Measurements from ENCODE around the gene ZBTB24. TPM values are rescaled to one million over a fixed set of nuclear protein-coding genes. Genes with fewer than 3 reads are reported as not detected.

Gene ZBTB24
- total and polyA plus RNA-seq, 2 donors (not counting 3 experiments of a cell fraction or from before 2014, with no cell fraction given) = 1.9 to 6.2 TPM

- no peak overlapping the region for H3K27ac ChIP-seq (ENCODE audit: insufficient read depth, low read depth, low read length)
- no peaks in the 10 kb centered on the region for H3K9me3 ChIP-seq (replicated peaks; ENCODE audit: control insufficient read depth, insufficient read depth, low read length)
- H3K9ac ChIP-seq (replicated peaks; ENCODE audit: extremely low read depth, insufficient read depth, low read length) = no peak overlapping the region
- peaks cover 10% of the 10 kb centered on the region for H3K4me1 ChIP-seq (ENCODE audit: control insufficient read depth, extremely low read depth, insufficient read depth, low read length)
- H3K4me3 ChIP-seq (replicated peaks in 1 of 3; ENCODE audit: insufficient read depth in 1 of 3, low read depth in 1 of 3, low read length in 3 of 3) = no peak overlapping the region
- no peaks in the 10 kb centered on the region for H3K27me3 ChIP-seq (ENCODE audit: control insufficient read depth in 2 of 2, insufficient read depth in 2 of 2, low read length in 2 of 2)
- ChIA-PET CTCF (interaction anchor here (1.2 kb wide), 1 partner anchor 20 kb away, joined by 3 read pairs; the partner anchor contains the start of gene MICAL1), POLR2A (no interaction called here)
- peaks cover 33% of the 10 kb centered on the region for H3K79me2 ChIP-seq (ENCODE audit: control insufficient read depth, insufficient read depth, low read length)
- no peak for DNase-seq (ENCODE audit: low read depth, low spot score)
- no peaks in the 10 kb centered on the region for H3K9me1 ChIP-seq (replicated peaks; ENCODE audit: control insufficient read depth, extremely low read depth, insufficient read depth, low read length)
- BruUV-seq (replicated peaks) = no TSS peak
- H2AFZ ChIP-seq (ENCODE audit: low read depth, low read length) = no peak overlapping the region
- no peaks in the 10 kb centered on the region for H4K20me1 ChIP-seq (replicated peaks; ENCODE audit: control insufficient read depth, extremely low read depth, insufficient read depth, low read length)
- FAIRE-seq = no peak
- intact Hi-C loops (cut with micrococcal nuclease) (no loop called here), dilution Hi-C loops (cut with MboI; ENCODE audit: extremely low pct_ligation_motif_present, low sequenced_read_pairs) (no loop called here)
- no peak overlapping the region for H3K4me2 ChIP-seq (ENCODE audit: insufficient read depth, low read length)
- H3K36me3 ChIP-seq (ENCODE audit: control insufficient read depth in 2 of 2, extremely low read depth in 1 of 2, insufficient read depth in 2 of 2, low read length in 2 of 2) = peaks cover 13 to 19% of the 10 kb centered on the region in 2 experiments
- TF ChIP-seq JUN (IDR thresholded peaks at IDR 0.05; ENCODE audit: borderline replicate concordance, insufficient read depth, insufficient read length, low read depth) = no peak
- no peak for TF ChIP-seq FOS (IDR thresholded peaks at IDR 0.05; ENCODE audit: borderline replicate concordance, insufficient read depth, low read length)
- no peak for TF ChIP-seq MAX (IDR thresholded peaks at IDR 0.05; ENCODE audit: insufficient read depth, insufficient read length)
- TF ChIP-seq POLR2AphosphoS5 (IDR thresholded peaks at IDR 0.05; ENCODE audit: insufficient read depth, low read depth, low read length) = no peak
- TF ChIP-seq EZH2 (IDR thresholded peaks at IDR 0.05; ENCODE audit: borderline replicate concordance, low read depth, low read length, severe bottlenecking) = no peak
- TF ChIP-seq CTCF (IDR thresholded peaks at IDR 0.05; ENCODE audit: extremely low read depth in 1 of 2, insufficient read depth in 1 of 2, low read depth in 1 of 2, low read length in 2 of 2) = no peak
- no peak for TF ChIP-seq MYC (IDR thresholded peaks at IDR 0.05; ENCODE audit: low read depth, low read length)
- no peak for TF ChIP-seq POLR2A (IDR thresholded peaks at IDR 0.05; ENCODE audit: low read depth, low read length)
- no peak for TF ChIP-seq GATA2 (IDR thresholded peaks at IDR 0.05; ENCODE audit: insufficient read depth, insufficient read length, low read depth, low read length)
Measured at GRCh38 chr6:109475625-109476024, 7.4 kb downstream of the ZBTB24 start.

All from endothelial cell of umbilical vein (primary cell).